Adrenal gland (tissue), 5 donors: ENCODE results near the gene OR4D1.

Experiments
- CTCF ChIP-seq, 6 experiments: fragments of 450-650 bp in 4 of 6; fragments of 200-600 bp in 2 of 6; sonication (generic) in 1 of 6; IDR thresholded peaks; 1 replicate in 5 of 6; 2 replicates in 1 of 6; pipeline versions ENCODE4 v1.5.1 to v1.8.0; 2016 to 2021; ENCODE audit warnings: antibody characterized with exemption in 6 of 6, mild to moderate bottlenecking in 2 of 6, moderate library complexity in 1 of 6
- POLR2A ChIP-seq, 2 donors: fragments of 450-650 bp; IDR thresholded peaks; one replicate each; pipeline ENCODE4 v1.6.1; 2017; ENCODE audit warnings: antibody characterized with exemption in 2 of 2, mild to moderate bottlenecking in 2 of 2, moderate library complexity in 1 of 2
- donor health status: DM: no; HTN: no; CAD: no.

- TF ChIP-seq CTCF (IDR thresholded peaks at IDR 0.05) (no peak), POLR2A (IDR thresholded peaks at IDR 0.05) (no peak)
Observed at GRCh38 chr17:58136669-58137279, 11.4 kb upstream of the OR4D1 start.
